ENCODE results near the gene NOL11. TPM values are rescaled to one million over a fixed set of nuclear protein-coding genes. Genes with fewer than 3 reads are reported as not detected.

The NOL11 gene
- total RNA-seq, 1 donor from 2014 or later = 32.8 TPM

DNA sequence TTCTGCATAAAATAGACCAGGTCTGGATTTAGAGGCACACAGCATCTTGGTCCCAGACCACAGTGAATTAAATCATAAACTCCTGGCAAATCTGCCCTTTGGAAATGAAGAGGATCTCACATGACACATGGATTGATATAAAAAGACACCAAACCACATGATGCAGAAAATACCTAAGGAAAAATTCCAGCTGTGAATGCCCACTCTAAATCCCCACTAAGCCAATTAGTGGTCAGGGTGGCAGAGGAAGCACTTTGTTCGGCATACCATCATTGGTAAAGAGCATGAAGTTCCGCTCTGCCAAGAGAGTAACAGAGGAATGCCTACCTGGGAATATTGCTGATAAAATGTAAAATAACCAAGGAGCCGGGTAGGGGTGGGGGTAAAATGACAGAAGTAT lies 32.4 kb upstream of the NOL11 start:
- Histone ChIP-seq H3K27me3 (ENCODE audit: low read depth) (no peaks in the 10 kb centered on the region), H3K9me3 (no peaks in the 10 kb centered on the region), H3K4me1 (peaks cover 6% of the 10 kb centered on the region), H3K4me3 (no peak overlapping the region), H3K36me3 (peaks cover 7% of the 10 kb centered on the region), H3K27ac (no peak overlapping the region)
- DNase-seq (no peak), ATAC-seq (no peak)
- TF ChIP-seq, protein P1, sequence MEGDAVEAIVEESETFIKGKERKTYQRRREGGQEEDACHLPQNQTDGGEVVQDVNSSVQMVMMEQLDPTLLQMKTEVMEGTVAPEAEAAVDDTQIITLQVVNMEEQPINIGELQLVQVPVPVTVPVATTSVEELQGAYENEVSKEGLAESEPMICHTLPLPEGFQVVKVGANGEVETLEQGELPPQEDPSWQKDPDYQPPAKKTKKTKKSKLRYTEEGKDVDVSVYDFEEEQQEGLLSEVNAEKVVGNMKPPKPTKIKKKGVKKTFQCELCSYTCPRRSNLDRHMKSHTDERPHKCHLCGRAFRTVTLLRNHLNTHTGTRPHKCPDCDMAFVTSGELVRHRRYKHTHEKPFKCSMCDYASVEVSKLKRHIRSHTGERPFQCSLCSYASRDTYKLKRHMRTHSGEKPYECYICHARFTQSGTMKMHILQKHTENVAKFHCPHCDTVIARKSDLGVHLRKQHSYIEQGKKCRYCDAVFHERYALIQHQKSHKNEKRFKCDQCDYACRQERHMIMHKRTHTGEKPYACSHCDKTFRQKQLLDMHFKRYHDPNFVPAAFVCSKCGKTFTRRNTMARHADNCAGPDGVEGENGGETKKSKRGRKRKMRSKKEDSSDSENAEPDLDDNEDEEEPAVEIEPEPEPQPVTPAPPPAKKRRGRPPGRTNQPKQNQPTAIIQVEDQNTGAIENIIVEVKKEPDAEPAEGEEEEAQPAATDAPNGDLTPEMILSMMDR (IDR thresholded peaks at IDR 0.05) = no peak
- intact Hi-C loops (cut with DNase I) = loop anchor here (5.0 kb wide), 1 partner anchor 308 kb away; the partner anchor contains the start of gene PITPNC1

DNA sequence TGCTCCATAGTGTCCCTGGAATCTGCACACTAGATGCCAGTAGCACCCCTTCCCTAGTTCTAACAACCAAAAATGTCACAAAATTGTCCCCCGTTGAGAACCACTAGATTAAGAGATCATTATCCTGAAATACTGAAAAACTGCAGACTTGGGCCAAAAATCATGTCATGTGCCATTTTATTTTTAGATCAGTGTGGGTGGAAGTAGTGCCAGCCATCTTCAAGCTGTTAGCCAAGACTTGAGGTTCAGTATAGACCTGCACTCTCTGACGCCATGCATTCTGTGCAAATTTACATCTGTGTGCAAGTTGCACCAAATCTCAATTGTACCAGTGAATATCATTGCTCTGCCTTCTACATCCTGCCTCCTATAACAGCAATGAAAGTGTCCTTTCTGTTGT lies 31.5 kb upstream of the NOL11 start:
- Histone ChIP-seq H3K4me1 (peaks cover 6% of the 10 kb centered on the region), H3K4me3 (no peak overlapping the region), H3K27ac (no peak overlapping the region), H3K36me3 (peaks cover 7% of the 10 kb centered on the region), H3K9me3 (no peaks in the 10 kb centered on the region), H3K27me3 (ENCODE audit: low read depth) (no peaks in the 10 kb centered on the region)
- DNase-seq (no peak), ATAC-seq (no peak)
- intact Hi-C loops (cut with DNase I) = loop anchor here (5.0 kb wide), 1 partner anchor 309 kb away; the partner anchor contains the start of gene PITPNC1
- TF ChIP-seq, protein P1 (IDR thresholded peaks at IDR 0.05) = no peak

DNA sequence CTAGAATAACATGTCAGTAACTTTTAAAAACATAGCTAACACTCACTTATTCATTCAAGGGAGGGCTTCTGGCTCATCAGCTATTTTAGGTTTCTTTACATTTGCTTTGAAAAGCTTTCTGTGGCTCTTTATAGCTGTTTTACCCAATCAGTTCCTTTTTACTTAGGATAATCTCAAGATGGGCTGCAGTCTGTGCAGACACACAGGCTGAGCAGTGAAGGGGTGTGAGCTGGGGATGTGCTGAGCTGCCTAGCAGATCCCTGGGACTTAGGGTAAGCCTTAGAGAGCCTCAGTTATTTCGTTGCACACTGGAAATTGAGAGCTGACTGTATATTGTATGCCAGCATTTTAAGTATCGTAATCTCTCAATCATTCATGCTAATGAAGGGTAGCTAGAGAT lies 30.2 kb upstream of the NOL11 start:
- intact Hi-C loops (cut with DNase I) = loop anchor here (5.0 kb wide), 1 partner anchor 310 kb away; the partner anchor contains the start of gene PITPNC1
- no peak for DNase-seq

DNA sequence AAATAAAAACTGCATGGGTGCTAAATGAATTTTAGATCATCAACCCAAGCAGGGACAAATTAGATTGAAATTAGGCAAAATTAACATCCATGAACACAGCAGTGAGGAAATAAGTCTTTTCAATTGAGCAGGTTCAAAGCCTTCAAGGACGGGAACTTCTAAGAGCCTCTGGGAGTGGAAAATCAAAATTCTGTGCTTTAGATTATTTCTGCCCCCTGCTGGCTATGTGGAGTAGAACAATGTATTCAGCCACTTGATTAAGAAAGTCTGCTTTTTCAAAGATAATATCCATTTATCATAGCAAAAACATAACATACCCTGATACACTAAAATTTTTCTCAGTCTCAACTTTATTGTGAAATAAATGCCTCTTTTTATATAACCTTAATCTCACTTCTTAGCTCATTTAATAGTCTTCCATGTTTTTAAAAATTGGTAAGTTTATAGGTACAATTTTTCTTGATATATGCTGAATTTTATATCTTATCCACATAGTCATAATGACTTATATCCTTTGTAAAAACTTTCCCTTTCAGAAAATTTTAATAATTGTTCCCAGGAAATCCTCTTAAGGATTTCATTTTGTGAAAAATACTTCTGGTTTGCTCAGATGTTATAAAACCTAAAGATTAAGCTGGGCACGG lies 28.1 kb upstream of the NOL11 start:
- H3K27me3 ChIP-seq (ENCODE audit: low read depth) = no peaks in the 10 kb centered on the region
- intact Hi-C loops (cut with DNase I) = loop anchor here (5.0 kb wide), 1 partner anchor 312 kb away; the partner anchor contains the start of gene PITPNC1
- ATAC-seq = peak; percentile 74 to 77
- no peaks in the 10 kb centered on the region for H3K9me3 ChIP-seq
- peaks cover 17% of the 10 kb centered on the region for H3K36me3 ChIP-seq
- peaks cover 6% of the 10 kb centered on the region for H3K4me1 ChIP-seq
- TF ChIP-seq, protein P1 (IDR thresholded peaks at IDR 0.05) = peak; percentile 80
- DNase-seq = no peak
- no peak overlapping the region for H3K4me3 ChIP-seq
- no peak overlapping the region for H3K27ac ChIP-seq

More for the DNA sequence above, 30.2 kb upstream of the NOL11 start:
- Histone ChIP-seq H3K27ac (no peak overlapping the region), H3K36me3 (peaks cover 7% of the 10 kb centered on the region), H3K4me1 (peaks cover 6% of the 10 kb centered on the region), H3K9me3 (no peaks in the 10 kb centered on the region), H3K4me3 (no peak overlapping the region), H3K27me3 (ENCODE audit: low read depth) (no peaks in the 10 kb centered on the region)
- TF ChIP-seq, protein P1 (IDR thresholded peaks at IDR 0.05) = no peak
- ATAC-seq = no peak

DNA sequence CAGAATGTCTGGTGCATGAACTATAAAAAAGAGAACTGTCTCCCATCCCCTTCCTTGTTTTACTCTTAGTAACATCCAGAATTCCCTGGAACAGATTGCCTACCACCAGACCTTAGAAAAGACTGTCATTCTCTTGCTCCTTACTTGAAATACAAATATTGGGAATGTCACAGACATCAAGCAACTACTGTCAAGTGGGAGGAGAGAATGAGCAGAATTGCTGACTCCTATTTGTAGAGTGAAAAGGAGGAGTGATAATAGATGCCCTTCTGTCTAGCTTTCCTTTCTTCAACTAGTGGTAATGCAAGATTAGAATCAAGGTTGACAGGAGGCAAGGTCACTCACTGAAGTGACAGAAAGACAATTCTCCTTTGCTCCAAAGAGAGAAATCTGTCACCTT lies 23.9 kb upstream of the NOL11 start:
- H3K27ac ChIP-seq = no peak overlapping the region
- peaks cover 11% of the 10 kb centered on the region for H3K36me3 ChIP-seq
- H3K9me3 ChIP-seq = no peaks in the 10 kb centered on the region
- ATAC-seq (no peak), DNase-seq (no peak)
- peaks cover 6% of the 10 kb centered on the region for H3K4me1 ChIP-seq
- TF ChIP-seq, protein P1 (IDR thresholded peaks at IDR 0.05) = no peak
- intact Hi-C loops (cut with DNase I) = no loop called here
- H3K27me3 ChIP-seq (ENCODE audit: low read depth) = no peaks in the 10 kb centered on the region
- H3K4me3 ChIP-seq = no peak overlapping the region
